HepG2 (cell line): ENCODE measurements around the gene GPR137. TPM values are rescaled to one million over a fixed set of nuclear protein-coding genes. Genes with fewer than 3 reads are reported as not detected.
A peak's percentile ranks its signal among the peaks of the same experiment; 100 is the strongest.

Experiments used
- BCL6 ChIP-seq: IDR thresholded peaks from 2 replicates; pipeline ENCODE4 v1.6.1; 2016; ENCODE audit warnings: missing genetic modification reagents, missing compliant biosample characterization
- GMEB1 ChIP-seq: sonication (generic); formaldehyde crosslinking; IDR thresholded peaks from 2 replicates; pipeline ENCODE4 v1.5.1; 2020; ENCODE audit warnings: missing genetic modification reagents, mild to moderate bottlenecking, borderline replicate concordance
- KDM4B ChIP-seq: sonication (generic); formaldehyde crosslinking; IDR thresholded peaks from 2 replicates; pipeline ENCODE4 v1.4.0; 2020; ENCODE audit warnings: missing genetic modification reagents
- MAX ChIP-seq: IDR thresholded peaks from 2 replicates; pipeline ENCODE4 v1.6.1; 2012; ENCODE audit warnings: inconsistent platforms
- MTERF4 ChIP-seq: sonication (generic); formaldehyde crosslinking; IDR thresholded peaks from 2 replicates; pipeline ENCODE4 v1.8.0; 2023; ENCODE audit warnings: mild to moderate bottlenecking, missing genetic modification reagents
- PREB ChIP-seq: sonication (generic); formaldehyde crosslinking; IDR thresholded peaks from 2 replicates; pipeline ENCODE4 v1.4.0; 2020; ENCODE audit warnings: missing genetic modification reagents
- ZBTB44 ChIP-seq: sonication (generic); formaldehyde crosslinking; IDR thresholded peaks from 2 replicates; pipeline ENCODE4 v1.4.0; 2020; ENCODE audit warnings: missing genetic modification reagents
- ZNF44 ChIP-seq: sonication (generic); formaldehyde crosslinking; IDR thresholded peaks from 2 replicates; pipeline ENCODE4 v1.5.1; 2020; ENCODE audit warnings: mild to moderate bottlenecking, missing genetic modification reagents
- ZNF670 ChIP-seq: sonication (generic); formaldehyde crosslinking; IDR thresholded peaks from 2 replicates; pipeline ENCODE4 v1.8.0; 2022; ENCODE audit warnings: mild to moderate bottlenecking, missing genetic modification reagents, borderline replicate concordance
- ZNF674 ChIP-seq: sonication (generic); formaldehyde crosslinking; IDR thresholded peaks from 2 replicates; pipeline ENCODE4 v1.5.0; 2020; ENCODE audit warnings: low read depth, mild to moderate bottlenecking, missing genetic modification reagents
- polyA plus RNA-seq, 8 experiments: library from polyadenylated mRNA; depleted of rRNA in 3 of 8; stranded (reverse) in 7 of 8; unstranded in 1 of 8; fragments of >200 nt; fragmentation: Illumina TruSeq in 4 of 8; extraction: Trizol in 4 of 8; gene quantifications; 2 replicates each; pipeline versions ENCODE4 v1.2.1 to v1.2.3, GENCODE V29; 2011 to 2016; ENCODE audit warnings: low read depth in 4 of 8, missing spikeins in 1 of 8, mixed read lengths in 1 of 8; ENCODE audit not compliant: insufficient read depth in 1 of 8
- total RNA-seq, 5 experiments: library from RNA; depleted of rRNA; stranded (reverse); fragments of >200 nt; fragmentation: Illumina TruSeq; extraction: Trizol; gene quantifications; 2 replicates each; pipeline ENCODE4 v1.2.3, GENCODE V29; 2016; ENCODE audit warnings: low read depth in 1 of 5
- TF ChIP-seq, protein P1 (sequence below): sonication (generic); formaldehyde crosslinking; IDR thresholded peaks from 2 replicates; pipeline ENCODE4 v1.5.0; 2020; ENCODE audit warnings: mild to moderate bottlenecking, missing genetic modification reagents, borderline replicate concordance
- TF ChIP-seq, protein P2 (sequence below): sonication (generic); formaldehyde crosslinking; IDR thresholded peaks from 2 replicates; pipeline ENCODE4 v1.4.0; 2020; ENCODE audit warnings: missing genetic modification reagents, mild to moderate bottlenecking, borderline replicate concordance
- TF ChIP-seq, protein P3 (sequence below): sonication (generic); formaldehyde crosslinking; conservative IDR thresholded peaks from 2 replicates; pipeline ENCODE4 v1.8.0; 2022; ENCODE audit warnings: low read depth, missing genetic modification reagents

GPR137 gene
- total and polyA plus RNA-seq, 2 of the 13 experiments (the other 11 are each of a cell fraction or from before 2014, with no cell fraction given) = 8.5 to 13.2 TPM

GRCh38 chr11:64246871-64247728 lies 38.5 kb upstream of the GPR137 start, which contains the start of gene PPP1R14B (continued):
- TF ChIP-seq ZBTB44 (CRISPR knock-in tag) = no peak
- peak; percentile 64; the same call in 1 of the 2 replicates for TF ChIP-seq GMEB1 (CRISPR knock-in tag)
- TF ChIP-seq, protein P1, sequence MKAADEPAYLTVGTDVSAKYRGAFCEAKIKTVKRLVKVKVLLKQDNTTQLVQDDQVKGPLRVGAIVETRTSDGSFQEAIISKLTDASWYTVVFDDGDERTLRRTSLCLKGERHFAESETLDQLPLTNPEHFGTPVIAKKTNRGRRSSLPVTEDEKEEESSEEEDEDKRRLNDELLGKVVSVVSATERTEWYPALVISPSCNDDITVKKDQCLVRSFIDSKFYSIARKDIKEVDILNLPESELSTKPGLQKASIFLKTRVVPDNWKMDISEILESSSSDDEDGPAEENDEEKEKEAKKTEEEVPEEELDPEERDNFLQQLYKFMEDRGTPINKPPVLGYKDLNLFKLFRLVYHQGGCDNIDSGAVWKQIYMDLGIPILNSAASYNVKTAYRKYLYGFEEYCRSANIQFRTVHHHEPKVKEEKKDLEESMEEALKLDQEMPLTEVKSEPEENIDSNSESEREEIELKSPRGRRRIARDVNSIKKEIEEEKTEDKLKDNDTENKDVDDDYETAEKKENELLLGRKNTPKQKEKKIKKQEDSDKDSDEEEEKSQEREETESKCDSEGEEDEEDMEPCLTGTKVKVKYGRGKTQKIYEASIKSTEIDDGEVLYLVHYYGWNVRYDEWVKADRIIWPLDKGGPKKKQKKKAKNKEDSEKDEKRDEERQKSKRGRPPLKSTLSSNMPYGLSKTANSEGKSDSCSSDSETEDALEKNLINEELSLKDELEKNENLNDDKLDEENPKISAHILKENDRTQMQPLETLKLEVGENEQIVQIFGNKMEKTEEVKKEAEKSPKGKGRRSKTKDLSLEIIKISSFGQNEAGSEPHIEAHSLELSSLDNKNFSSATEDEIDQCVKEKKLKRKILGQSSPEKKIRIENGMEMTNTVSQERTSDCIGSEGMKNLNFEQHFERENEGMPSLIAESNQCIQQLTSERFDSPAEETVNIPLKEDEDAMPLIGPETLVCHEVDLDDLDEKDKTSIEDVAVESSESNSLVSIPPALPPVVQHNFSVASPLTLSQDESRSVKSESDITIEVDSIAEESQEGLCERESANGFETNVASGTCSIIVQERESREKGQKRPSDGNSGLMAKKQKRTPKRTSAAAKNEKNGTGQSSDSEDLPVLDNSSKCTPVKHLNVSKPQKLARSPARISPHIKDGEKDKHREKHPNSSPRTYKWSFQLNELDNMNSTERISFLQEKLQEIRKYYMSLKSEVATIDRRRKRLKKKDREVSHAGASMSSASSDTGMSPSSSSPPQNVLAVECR (CRISPR knock-in tag) = peak; percentile 81
- no peak for TF ChIP-seq ZNF44 (CRISPR knock-in tag)
- 0 out of 2 replicates have a peak, but pooled peaks have one; percentile 10 for TF ChIP-seq KDM4B (CRISPR knock-in tag)
- TF ChIP-seq, protein P2, sequence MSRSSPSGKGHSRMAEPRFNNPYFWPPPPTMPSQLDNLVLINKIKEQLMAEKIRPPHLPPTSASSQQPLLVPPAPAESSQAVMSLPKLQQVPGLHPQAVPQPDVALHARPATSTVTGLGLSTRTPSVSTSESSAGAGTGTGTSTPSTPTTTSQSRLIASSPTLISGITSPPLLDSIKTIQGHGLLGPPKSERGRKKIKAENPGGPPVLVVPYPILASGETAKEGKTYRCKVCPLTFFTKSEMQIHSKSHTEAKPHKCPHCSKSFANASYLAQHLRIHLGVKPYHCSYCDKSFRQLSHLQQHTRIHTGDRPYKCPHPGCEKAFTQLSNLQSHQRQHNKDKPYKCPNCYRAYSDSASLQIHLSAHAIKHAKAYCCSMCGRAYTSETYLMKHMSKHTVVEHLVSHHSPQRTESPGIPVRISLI = no peak
- no peak for TF ChIP-seq ZNF670 (CRISPR knock-in tag)
- no peak for TF ChIP-seq ZNF674 (CRISPR knock-in tag)
- TF ChIP-seq PREB (CRISPR knock-in tag) = no peak
- peak; percentile 80 for TF ChIP-seq MAX
- TF ChIP-seq, protein P3, sequence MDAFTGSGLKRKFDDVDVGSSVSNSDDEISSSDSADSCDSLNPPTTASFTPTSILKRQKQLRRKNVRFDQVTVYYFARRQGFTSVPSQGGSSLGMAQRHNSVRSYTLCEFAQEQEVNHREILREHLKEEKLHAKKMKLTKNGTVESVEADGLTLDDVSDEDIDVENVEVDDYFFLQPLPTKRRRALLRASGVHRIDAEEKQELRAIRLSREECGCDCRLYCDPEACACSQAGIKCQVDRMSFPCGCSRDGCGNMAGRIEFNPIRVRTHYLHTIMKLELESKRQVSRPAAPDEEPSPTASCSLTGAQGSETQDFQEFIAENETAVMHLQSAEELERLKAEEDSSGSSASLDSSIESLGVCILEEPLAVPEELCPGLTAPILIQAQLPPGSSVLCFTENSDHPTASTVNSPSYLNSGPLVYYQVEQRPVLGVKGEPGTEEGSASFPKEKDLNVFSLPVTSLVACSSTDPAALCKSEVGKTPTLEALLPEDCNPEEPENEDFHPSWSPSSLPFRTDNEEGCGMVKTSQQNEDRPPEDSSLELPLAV (CRISPR knock-in tag) = no peak
- 0 out of 2 replicates have a peak, but pooled peaks have one; percentile 11 for TF ChIP-seq BCL6 (CRISPR knock-in tag)
- no peak for TF ChIP-seq MTERF4 (CRISPR knock-in tag)
